Caco-2 (cell line): Measurements from ENCODE around the gene VMAC. TPM values are rescaled to one million over a fixed set of nuclear protein-coding genes. Genes with fewer than 3 reads are reported as not detected.

Experiments used
- BruUV-seq: library from RNA; stranded (reverse); fragments of 400-500 nt; replicated peaks from 2 replicates; lab custom pipeline; 2021; lab: Mats Ljungman, UMichigan
- CTCF ChIA-PET: fragments of 300-600 bp; sonication (Branson Sonifier 250); formaldehyde crosslinking; loops from one replicate; lab custom pipeline; 2022; ENCODE audit warnings: antibody characterized with exemption; lab: Charles Lee
- POLR2A ChIA-PET: fragments of 300-600 bp; sonication (Branson Sonifier 250); formaldehyde crosslinking; loops from one replicate; lab custom pipeline; 2022; ENCODE audit warnings: antibody characterized with exemption; lab: Charles Lee
- DNase-seq, 2 experiments: peaks; one replicate each; pipeline versions ENCODE4 v3.0.0 to v3.0.0-alpha.2; 2020 to 2022
- H3K27me3 ChIP-seq: replicated peaks from 2 replicates; pipeline ENCODE4 v1.6.0; 2011; ENCODE audit warnings: low read length; ENCODE audit not compliant: control insufficient read depth, insufficient read depth
- H3K36me3 ChIP-seq: 2 replicates; pipeline ENCODE4 v1.5.1; 2011; ENCODE audit warnings: low read length; ENCODE audit not compliant: control insufficient read depth, insufficient read depth
- H3K4me1 ChIP-seq: fragments of 250-450 bp; sonication (Bioruptor Pico); 2 replicates; pipeline ENCODE4 v1.5.1; 2020; ENCODE audit warnings: mild to moderate bottlenecking
- H3K4me3 ChIP-seq: 2 replicates; pipeline ENCODE4 v1.5.1; 2011; ENCODE audit warnings: low read depth, mild to moderate bottlenecking, control low read depth, low read length
- H3K9me3 ChIP-seq: fragments of 250-450 bp; sonication (Bioruptor Pico); 2 replicates; pipeline ENCODE4 v1.5.1; 2020; ENCODE audit warnings: mild to moderate bottlenecking, moderate library complexity
- H3K27ac Mint-ChIP-seq: one replicate; pipeline ENCODE4 v1.8.0; 2022; ENCODE audit warnings: mixed read lengths; ENCODE audit not compliant: unreplicated experiment
- H3K27me3 Mint-ChIP-seq: one replicate; pipeline ENCODE4 v1.8.0; 2022; ENCODE audit warnings: mixed read lengths; ENCODE audit not compliant: insufficient read depth, unreplicated experiment
- H3K36me3 Mint-ChIP-seq: one replicate; pipeline ENCODE4 v1.8.0; 2022; ENCODE audit warnings: mild to moderate bottlenecking, mixed read lengths; ENCODE audit not compliant: insufficient read depth, unreplicated experiment
- H3K4me1 Mint-ChIP-seq: one replicate; pipeline ENCODE4 v1.8.0; 2022; ENCODE audit warnings: low read depth, mixed read lengths; ENCODE audit not compliant: unreplicated experiment
- H3K4me3 Mint-ChIP-seq: one replicate; pipeline ENCODE4 v1.8.0; 2022; ENCODE audit warnings: mild to moderate bottlenecking, moderate library complexity, mixed read lengths; ENCODE audit not compliant: unreplicated experiment
- H3K9me3 Mint-ChIP-seq: one replicate; pipeline ENCODE4 v1.8.0; 2022; ENCODE audit warnings: mixed read lengths; ENCODE audit not compliant: unreplicated experiment
- intact Hi-C: fragments of 100-400 bp; cut with micrococcal nuclease; formaldehyde crosslinking; loops from one replicate; pipeline ENCODE4 v1.10.0; 2022; ENCODE audit not compliant: unreplicated experiment
- total RNA-seq: library from RNA; stranded (reverse); gene quantifications from 2 replicates; pipeline ENCODE4 v1.2.3, GENCODE V29; 2022
- TF ChIP-seq, protein P1 (sequence below), 2 experiments: fragments of 200-600 bp in 1 of 2; IDR thresholded peaks; 1 replicate in 1 of 2; 2 replicates in 1 of 2; pipeline versions ENCODE4 v1.5.1 to v1.8.0; 2011 to 2022; ENCODE audit warnings: antibody characterized with exemption in 1 of 2, control low read depth in 1 of 2, inconsistent platforms in 1 of 2, low read depth in 1 of 2, low read length in 1 of 2, mild to moderate bottlenecking in 1 of 2, moderate library complexity in 1 of 2; ENCODE audit not compliant: insufficient read depth in 1 of 2, severe bottlenecking in 1 of 2, unreplicated experiment in 1 of 2

VMAC gene
- total RNA-seq, 1 experiment from 2014 or later = 4.8 TPM

DNA sequence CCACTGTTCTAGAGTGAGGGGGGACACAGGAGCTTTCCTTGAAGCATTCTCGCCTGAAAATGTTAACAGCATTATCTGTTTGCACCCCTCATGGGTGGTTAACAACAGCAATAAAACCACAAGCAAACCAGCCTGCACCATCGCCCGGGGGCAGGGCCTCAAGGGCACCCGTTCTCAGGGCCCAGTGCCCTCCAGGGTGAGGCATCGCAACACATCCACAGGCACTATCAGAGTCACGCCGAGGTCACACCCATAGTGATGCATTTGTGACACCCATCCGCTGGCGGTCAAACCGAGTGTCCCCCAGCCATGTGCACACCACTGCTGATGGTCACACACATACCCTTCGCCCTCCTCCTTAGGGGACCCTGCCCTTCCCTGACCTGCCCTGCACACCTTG lies 38.9 kb upstream of the VMAC start:
- Mint-ChIP-seq H3K27ac (no peak overlapping the region), H3K36me3 (peaks cover 2% of the 10 kb centered on the region), H3K4me3 (no peak overlapping the region), H3K9me3 (no peaks in the 10 kb centered on the region), H3K4me1 (peaks cover 1% of the 10 kb centered on the region), H3K27me3 (no peaks in the 10 kb centered on the region)
- DNase-seq = no peak
- no TSS peak for BruUV-seq
- POLR2A ChIA-PET = no interaction called here
- Histone ChIP-seq H3K9me3 (no peaks in the 10 kb centered on the region), H3K27me3 (no peaks in the 10 kb centered on the region), H3K4me1 (peaks cover 6% of the 10 kb centered on the region; the same call in 1 of the 2 replicates), H3K36me3 (no peaks in the 10 kb centered on the region), H3K4me3 (no peak overlapping the region)
- CTCF ChIA-PET = no interaction called here
- intact Hi-C loops = no loop called here
- TF ChIP-seq, protein P1, sequence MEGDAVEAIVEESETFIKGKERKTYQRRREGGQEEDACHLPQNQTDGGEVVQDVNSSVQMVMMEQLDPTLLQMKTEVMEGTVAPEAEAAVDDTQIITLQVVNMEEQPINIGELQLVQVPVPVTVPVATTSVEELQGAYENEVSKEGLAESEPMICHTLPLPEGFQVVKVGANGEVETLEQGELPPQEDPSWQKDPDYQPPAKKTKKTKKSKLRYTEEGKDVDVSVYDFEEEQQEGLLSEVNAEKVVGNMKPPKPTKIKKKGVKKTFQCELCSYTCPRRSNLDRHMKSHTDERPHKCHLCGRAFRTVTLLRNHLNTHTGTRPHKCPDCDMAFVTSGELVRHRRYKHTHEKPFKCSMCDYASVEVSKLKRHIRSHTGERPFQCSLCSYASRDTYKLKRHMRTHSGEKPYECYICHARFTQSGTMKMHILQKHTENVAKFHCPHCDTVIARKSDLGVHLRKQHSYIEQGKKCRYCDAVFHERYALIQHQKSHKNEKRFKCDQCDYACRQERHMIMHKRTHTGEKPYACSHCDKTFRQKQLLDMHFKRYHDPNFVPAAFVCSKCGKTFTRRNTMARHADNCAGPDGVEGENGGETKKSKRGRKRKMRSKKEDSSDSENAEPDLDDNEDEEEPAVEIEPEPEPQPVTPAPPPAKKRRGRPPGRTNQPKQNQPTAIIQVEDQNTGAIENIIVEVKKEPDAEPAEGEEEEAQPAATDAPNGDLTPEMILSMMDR (IDR thresholded peaks at IDR 0.05; ENCODE audit: insufficient read depth in 1 of 2, low read depth in 1 of 2, low read length in 1 of 2, severe bottlenecking in 1 of 2, unreplicated experiment in 1 of 2) = no peak

GRCh38 chr19:5867201-5868136 lies 37.2 kb upstream of the VMAC start:
- Mint-ChIP-seq H3K27me3 (no peaks in the 10 kb centered on the region), H3K36me3 (peaks cover 7% of the 10 kb centered on the region), H3K27ac (no peak overlapping the region), H3K4me3 (no peak overlapping the region), H3K9me3 (no peaks in the 10 kb centered on the region), H3K4me1 (peaks cover 6% of the 10 kb centered on the region)
- intact Hi-C loops = no loop called here
- ChIA-PET POLR2A (no interaction called here), CTCF (no interaction called here)
- Histone ChIP-seq H3K27me3 (no peaks in the 10 kb centered on the region), H3K36me3 (no peaks in the 10 kb centered on the region), H3K4me3 (no peak overlapping the region), H3K4me1 (peaks cover 6% of the 10 kb centered on the region; the same call in 1 of the 2 replicates), H3K9me3 (no peaks in the 10 kb centered on the region)
- TF ChIP-seq, protein P1 (IDR thresholded peaks at IDR 0.05; ENCODE audit: insufficient read depth in 1 of 2, low read depth in 1 of 2, low read length in 1 of 2, severe bottlenecking in 1 of 2, unreplicated experiment in 1 of 2) = no peak
- no peak for DNase-seq
- no TSS peak for BruUV-seq

DNA sequence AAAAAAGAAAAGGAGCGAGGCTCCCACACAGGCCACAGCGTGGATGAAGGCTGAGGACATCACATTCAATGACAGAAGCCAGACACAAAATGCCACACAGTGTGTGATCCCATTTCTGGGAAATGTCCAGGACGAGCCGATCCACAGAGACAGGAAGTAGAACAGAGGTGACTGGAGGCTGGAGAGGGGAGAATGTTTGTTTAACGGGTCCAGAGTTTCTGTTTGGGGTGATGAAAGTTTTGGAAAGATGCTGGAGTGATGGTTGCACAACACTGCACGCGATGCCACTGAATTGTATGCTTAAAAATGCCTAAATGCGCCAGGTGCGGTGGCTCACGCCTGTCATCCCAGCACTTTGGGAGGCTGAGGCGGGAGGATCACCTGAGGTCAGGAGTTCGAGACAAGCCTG lies 33.7 kb upstream of the VMAC start:
- no TSS peak for BruUV-seq
- Mint-ChIP-seq H3K9me3 (no peaks in the 10 kb centered on the region), H3K27me3 (no peaks in the 10 kb centered on the region), H3K4me1 (peaks cover 6% of the 10 kb centered on the region), H3K4me3 (no peak overlapping the region), H3K36me3 (peaks cover 7% of the 10 kb centered on the region), H3K27ac (no peak overlapping the region)
- no peak overlapping the region for H3K4me3 ChIP-seq
- intact Hi-C loops = no loop called here
- H3K36me3 ChIP-seq = no peaks in the 10 kb centered on the region
- TF ChIP-seq, protein P1 (IDR thresholded peaks at IDR 0.05; ENCODE audit: insufficient read depth in 1 of 2, low read depth in 1 of 2, low read length in 1 of 2, severe bottlenecking in 1 of 2, unreplicated experiment in 1 of 2) = no peak
- no peaks in the 10 kb centered on the region for H3K27me3 ChIP-seq
- ChIA-PET CTCF (no interaction called here), POLR2A (no interaction called here)
- peaks cover 21% of the 10 kb centered on the region for H3K4me1 ChIP-seq
- no peak for DNase-seq
- no peaks in the 10 kb centered on the region for H3K9me3 ChIP-seq
